ENCODE results near the gene CASP10.

Gene CASP10

DNA sequence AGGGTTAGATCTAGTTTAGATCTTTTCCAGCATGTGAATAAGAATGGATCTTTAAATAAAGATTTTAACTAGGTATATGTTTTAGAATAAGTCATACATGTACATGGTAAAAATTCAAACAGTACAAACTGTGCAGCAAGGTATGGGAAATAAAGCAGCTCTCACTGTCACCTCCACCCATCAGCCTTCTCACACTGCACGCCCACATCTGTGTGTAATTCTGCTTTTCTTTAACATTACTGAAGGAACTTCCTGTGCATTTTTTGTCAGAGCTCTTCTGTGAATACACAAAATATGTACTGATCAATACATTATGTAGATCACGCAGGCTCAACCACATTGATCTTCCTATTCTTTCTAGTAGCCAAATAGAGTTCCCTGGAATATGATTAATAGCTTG is 80.8 kb downstream of the CASP10 start:
- no peak for DNase-seq

GRCh38 chr2:201264472-201265173 is 81.7 kb downstream of the CASP10 start:
- peak; percentile 7 for DNase-seq

- no peak for DNase-seq
Observed at GRCh38 chr2:201266629-201267028, 83.7 kb downstream of the CASP10 start.

GRCh38 chr2:201267278-201268030 is 84.5 kb downstream of the CASP10 start:
- DNase-seq = no peak

GRCh38 chr2:201269764-201270163 is 86.8 kb downstream of the CASP10 start:
- DNase-seq = no peak

DNA sequence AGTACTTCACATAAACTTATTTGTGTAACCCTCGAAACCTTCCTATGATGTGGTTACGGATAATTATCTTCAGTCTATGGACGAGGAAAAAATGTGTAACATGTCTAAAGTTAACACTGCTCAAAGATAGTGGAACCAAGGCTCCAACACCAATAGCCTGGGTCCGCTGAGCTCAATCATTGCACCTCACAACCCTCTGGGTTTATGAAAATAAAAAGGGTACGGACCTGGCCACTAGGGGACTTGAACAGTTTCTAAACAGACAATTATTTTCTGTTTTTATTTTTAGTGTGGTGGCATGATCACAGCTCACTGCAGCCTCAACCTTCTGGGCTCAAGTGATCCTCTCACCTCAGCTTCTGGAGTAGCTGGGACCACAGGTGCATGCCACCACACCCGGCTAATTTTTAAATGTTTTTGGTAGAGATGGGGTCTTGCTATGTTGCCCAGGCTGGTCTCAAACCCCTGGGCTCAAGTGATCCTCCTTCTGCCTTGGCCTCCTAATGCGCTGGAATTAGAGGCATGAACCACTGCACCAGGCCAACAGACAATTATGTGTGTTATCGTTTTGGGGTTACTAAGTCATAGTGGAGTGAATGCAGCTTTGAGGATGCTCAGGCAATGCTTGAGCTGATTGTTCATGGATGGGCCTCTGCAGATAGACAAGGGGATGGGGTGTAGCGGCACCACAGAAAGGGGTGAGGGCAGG is 87.5 kb downstream of the CASP10 start:
- DNase-seq = no peak

DNA sequence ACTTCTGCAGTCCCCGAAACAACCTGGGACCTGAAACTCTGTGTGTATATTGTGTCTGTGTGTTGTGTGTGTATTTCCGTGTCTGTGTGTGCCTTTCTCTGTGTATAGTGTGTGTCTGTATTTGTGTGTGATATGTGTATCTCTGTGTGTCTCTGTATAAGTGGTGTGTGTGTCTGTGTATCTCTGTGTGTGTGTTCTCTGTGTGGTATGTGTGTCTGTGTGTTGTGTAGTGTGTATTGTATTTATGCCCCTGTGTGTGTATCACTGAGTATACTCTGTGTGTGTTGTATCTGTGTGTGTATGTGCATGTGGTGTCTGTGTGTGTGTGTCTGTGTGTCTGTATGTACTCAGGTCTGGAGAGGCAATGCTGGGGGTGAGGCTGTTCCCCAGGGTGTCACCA is 89.0 kb downstream of the CASP10 start:
- DNase-seq = no peak

GRCh38 chr2:201273330-201273983 is 90.5 kb downstream of the CASP10 start:
- no peak for DNase-seq

GRCh38 chr2:201275069-201275468 is 92.1 kb downstream of the CASP10 start:
- no peak for DNase-seq

DNA sequence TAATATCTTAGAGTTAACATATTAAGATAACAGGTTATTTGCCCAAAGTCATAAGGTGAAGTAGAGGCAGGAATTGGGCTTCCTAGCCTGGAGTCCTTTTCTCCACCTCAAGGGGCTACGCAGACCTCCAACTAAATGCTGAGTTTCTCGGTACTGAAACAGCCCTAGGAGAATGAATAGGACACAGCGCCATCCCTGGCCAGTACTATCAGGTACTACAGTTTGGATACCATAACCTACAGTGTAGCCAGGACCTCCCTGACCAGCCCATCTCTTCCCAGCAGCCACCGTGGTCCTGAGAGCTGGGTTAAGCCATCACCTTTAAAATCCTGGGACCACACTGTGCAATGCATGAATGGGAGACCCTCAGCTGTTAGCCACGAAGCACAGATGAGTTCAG is 93.0 kb downstream of the CASP10 start:
- DNase-seq = no peak

DNA sequence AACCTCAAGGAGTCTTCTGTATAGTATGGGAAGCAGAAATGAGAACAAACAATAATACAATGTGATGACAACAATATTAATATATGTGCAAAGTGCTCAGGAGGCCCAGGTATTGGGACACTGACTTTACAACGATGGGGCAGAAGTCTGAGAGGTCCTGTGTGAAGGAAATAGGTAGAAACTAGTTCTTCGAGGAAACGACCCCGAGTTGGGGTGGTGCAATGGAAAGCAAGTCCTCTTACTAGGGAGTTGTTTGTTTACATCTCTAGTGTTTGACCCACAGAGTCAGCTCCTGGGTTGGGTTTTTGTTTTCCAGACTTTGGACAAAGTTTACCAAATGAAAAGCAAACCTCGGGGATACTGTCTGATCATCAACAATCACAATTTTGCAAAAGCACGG is 93.6 kb downstream of the CASP10 start:
- no peak for DNase-seq

All from fibroblast of skin of right quadriceps (primary cell).